HS-5 (cell line): ENCODE results near the gene TAF4.
"Not testable (repeated sequence)": the region's sequence is repeated elsewhere in the genome, so short reads cannot be mapped to it uniquely, and the experiment has no call there.

Experiments
- DNase-seq: peaks from one replicate; pipeline ENCODE4 v3.0.0-alpha.2; 2012; ENCODE audit warnings: low read depth

Gene TAF4

DNA sequence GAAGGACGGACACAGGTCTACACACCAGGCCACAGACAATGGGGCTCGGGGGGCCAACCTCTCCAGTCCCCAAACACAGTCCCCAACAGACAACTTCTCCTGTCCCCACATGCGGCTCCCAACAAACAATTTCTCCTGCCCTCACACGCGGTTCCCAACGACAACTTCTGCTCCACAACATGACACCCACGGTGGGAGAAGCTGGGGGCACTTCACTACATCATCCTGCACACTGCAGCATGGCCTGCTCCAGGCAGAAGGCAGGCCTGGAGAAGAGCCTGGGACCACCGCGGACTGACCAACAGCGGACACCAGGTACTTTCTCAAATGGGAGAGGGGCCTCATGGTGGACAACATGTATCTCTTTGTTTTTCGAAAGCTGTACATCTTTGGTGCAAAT lies 6.7 kb downstream of the TAF4 start:
- no peak for DNase-seq

DNA sequence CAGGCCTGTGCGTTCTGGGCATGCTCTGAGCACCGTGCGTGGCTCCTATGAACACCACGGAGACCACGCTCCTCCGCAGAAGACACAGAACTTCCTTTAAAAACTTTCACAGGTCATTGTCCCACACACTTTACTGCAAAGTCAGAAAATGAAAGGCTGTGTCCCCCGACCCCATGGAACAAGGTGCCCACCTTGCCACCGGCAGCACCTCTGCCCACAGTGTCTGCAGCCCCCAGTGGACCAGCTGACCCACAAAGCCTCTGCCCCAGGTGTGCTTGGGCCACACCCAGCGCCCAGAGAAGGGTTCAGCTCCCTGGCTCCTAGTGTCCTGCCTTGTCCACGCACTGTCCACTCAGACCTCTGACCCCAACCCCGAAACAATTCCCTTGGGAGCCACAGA lies 8.7 kb downstream of the TAF4 start:
- no peak for DNase-seq

DNA sequence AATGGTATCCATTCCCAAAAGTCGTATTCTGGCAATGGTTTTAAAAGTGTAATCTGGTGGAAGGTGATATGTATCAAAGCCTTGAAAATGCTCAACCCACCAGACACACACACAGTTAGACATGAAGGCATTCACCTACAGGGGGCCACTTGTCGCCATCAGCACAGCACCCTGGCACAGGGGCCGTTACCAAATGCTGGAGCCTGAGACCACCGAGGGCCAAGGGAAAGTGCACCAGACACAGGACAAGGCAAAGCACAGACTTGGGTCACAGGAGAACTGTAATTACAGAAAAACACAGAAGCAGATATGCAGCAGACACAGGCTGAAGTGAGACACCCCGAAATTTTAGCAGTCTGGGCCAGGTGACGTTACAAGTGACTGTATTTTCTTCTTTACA lies 9.3 kb downstream of the TAF4 start:
- no peak for DNase-seq

DNA sequence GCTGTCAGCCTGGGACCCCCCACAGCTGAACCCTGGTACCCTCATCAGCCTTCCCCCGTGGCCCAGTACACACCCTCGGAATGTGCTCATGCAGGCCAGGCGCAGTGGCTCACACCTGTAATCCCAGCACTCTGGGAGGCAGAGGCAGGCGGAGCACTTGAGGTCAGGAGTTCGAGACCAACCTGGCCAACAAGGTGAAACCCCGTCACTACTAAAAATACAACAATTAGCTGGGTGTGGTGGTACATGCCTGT lies 9.9 kb downstream of the TAF4 start:
- DNase-seq = not testable (repeated sequence)

DNA sequence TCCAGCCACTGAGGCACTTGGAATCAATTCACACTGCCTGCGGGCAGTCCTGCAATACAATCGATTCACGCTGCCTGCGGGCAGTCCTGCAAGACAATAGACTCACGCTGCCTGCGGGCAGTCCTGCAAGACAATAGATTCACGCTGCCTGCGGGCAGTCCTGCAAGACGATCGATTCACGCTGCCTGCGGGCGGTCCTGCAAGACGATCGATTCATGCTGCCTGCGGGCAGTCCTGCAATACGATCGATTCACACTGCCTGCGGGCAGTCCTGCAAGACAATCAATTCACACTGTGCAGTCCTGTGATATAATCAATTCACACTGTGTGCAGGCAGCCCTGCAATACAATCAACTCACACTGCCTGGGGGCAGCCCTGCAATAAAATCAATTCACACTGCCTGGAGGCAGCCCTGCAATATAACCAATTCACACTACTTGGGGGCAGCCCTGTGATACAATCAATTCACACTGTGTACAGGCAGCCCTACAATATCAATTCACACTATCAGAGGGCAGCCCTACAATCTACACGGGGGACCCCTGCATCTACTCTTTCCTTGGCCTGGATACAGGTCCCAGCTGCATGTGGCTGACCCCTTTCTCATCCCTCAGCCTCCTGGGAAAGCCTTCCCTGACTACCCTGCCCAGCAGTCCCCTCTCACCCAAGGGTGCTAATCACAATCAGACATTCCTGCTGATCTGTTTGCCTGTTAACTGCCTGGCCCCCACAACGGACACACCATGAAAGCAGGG lies 10.4 kb downstream of the TAF4 start:
- no peak for DNase-seq

DNA sequence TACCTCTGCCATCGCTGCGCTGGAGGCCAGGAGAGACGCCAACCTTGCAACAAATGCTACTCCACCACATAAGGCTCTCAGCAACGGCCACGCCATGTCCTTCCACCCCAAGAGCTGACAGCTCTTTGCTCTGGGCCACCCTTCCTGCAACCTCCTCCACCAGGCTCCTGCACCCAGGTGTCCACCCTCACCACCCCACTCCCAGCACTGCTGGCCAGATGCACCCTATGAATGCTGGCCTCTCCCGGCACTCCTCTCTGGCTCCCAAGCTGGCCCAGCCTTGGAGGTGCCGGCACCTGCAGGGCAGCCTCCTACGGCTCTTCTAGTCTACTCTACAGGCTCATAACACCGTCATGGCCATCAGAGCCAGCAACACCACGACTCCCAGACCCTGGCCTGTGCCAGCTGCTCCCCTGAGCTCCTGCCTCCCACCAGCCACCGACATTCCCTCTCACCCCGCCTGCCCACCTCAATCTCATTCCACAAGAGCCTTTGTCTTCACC lies 11.2 kb downstream of the TAF4 start:
- no peak for DNase-seq

DNA sequence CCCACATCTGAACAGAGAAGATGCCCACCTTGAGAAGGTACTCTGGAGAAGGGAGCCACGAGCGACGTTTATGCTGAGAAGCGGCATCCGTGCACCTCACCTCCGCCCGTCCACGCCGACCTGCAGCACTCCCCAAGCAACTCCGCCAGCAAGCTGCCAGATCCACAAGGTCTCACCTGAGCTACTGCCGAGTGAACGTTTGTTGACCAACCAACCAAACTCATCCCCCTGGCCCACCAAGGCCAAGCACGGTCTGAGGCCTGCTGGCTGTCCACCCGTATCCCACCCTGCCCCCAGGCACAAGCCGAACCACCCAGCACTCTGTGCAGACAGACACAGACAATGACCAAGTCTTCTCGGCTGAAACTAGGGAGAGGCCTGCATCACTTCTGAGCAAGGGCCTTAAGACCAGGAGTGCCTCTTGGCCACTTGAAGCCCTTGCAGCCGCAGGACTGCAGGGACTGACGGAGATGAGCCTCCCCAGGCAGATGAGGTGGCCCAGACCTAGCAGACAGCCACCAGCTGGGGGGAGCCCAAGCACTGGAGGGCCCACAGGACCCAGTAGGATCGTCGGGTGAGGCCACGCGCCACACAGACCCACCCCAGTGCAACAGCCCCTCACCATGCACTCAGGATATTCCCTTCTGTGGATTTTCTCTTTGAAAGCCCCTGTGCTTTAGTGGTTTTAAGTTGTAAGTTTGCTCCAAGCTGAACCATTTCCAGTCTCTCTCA lies 12.1 kb downstream of the TAF4 start:
- DNase-seq = no peak

DNA sequence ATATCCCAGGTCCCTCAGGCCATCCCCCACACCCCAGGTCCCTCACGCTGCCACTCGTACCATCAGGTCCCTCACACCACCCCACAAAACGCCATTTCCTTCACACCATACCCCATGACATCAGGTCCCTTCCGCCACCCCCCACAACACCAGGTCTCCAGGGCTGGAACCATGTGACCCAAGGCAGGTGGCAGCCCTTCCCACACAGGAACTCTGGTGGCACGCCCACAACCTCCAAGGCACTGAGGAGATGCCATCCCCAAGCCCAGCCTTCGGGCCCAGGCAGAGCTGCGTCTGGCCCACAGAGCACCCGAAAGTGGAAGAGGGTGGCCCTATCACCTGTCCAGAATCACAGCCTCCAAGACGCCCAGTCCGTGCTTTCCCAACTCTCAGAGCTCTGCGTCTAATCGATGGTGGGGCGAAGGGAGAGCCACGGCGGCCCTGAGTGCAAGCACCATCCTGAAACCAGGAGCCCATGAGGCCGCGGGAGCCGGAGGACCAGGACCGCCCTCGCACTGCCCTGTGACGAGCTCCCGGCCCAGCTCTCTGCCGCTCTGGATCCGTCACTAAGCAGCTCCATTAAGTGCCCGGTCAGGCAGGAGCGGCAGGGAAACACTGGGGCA lies 12.7 kb downstream of the TAF4 start:
- DNase-seq = no peak

DNA sequence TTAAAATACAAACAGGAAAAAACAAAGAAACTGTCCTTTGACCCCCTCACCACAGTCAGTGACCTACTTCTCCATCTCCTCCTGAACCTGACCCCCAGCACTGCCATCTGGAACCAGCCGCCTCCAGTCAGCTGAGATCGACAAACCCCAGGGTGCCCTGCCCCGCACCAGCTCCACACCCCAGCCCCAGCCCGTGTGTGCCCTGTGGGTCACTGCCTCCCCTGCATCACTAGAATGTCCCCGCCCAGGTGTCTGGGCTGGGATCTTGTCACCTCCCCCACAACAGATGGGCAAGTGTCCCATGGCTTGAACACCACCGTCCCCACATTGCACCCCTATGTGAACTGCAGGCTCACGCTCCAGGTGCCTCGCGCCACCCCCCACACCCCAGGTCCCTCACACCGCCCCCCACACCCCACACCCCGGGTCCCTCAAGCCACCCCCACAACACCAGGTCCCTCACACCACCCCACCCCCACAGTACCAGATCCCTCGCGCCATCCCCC lies 13.3 kb downstream of the TAF4 start:
- DNase-seq = no peak

DNA sequence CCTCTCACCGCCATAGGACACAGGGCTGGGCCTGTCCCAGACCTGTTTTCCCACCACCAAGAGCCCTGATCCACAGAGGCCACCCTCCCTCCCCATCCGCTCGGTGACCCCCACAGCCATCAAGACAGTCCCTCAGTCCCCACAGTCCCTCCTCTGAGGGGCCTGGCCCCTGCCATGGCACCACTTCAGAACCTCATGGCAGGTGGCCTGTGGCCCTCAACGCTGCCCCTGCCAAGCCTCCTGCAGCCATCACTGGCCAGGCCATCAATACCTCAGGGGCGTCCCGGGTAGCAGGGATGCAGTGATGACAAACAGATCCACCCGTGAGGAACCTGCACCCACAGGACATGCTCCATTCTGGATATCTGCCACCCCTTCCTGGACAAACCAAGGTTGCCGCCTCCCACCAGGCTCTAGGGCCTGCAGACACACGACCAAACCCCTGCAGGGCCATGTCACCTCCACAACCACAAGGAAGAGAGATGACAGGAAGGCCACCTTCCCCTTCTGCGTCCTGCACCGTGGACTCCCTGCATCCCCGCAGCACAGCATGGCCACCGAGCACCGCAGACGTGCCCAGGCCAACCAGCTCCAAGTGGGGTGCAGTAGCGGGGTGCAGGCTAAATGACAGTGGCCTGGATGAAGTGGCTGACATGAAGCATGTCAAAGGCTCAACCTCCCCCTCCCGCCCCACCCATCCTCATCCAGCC lies 14.0 kb downstream of the TAF4 start:
- DNase-seq = no peak

DNA sequence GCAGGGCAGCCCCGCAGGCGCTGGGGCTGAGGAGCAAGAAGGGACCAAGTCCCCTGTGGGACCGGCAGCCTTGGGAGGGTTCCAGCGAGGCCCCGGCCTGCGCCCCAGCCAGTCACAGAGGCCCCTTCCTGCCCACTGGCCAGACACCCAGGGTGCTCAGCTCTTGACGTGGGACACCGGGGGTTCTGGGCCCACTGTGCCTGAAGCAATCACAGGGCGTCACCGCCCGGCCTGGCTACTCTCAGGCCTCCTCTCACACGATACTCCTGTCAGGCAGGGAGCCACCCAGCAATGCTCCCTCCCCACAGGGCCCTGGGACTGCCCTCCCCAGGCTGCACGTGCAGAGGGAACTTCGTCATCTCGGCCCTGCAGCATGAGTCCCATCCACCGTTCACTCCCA lies 14.5 kb downstream of the TAF4 start:
- no peak for DNase-seq

DNA sequence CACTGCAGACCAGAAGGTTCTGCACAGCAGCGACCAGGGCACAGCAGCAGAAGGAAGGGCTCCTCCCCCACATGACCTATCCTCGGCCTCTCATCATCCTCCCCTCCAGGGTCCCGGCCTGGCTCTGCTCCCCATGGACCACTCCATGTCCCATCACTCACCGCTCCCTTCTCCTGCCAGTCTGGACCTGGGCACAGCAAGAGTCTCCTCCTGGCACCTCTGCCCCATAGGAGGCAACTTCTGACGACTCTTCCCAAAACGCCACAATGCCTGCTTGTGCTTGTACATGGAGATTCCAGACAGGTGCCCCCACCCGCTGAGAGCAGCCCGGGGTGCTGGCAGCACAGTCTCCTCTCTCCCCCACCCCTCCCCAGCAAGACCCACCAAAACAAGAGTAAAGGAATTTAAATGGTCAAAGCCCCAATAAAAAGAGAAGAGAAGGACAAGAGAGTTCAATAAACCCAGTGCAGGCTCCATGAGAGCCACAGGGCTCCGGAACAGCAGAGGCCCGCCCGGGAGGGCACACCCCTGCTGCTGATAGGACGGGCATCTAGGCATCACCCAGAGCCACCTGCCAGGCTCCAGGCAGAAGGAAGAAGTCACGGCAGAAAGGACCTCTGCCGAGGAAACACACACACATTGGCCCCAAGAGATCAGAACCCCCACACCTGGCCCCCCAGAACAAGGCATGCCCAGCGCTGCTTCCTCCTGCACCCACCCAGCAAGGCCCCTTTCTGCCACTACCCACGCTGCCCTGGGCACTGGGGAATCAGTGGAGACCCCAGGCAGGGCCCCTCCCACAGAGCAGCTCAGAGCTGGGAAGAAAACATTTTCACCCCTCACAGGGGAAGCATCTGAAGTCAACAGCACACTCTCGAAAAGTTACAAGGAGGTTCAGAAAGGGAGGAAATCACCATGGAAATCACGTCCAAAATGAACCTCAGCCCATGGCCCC lies 15.2 kb downstream of the TAF4 start:
- DNase-seq = no peak

DNA sequence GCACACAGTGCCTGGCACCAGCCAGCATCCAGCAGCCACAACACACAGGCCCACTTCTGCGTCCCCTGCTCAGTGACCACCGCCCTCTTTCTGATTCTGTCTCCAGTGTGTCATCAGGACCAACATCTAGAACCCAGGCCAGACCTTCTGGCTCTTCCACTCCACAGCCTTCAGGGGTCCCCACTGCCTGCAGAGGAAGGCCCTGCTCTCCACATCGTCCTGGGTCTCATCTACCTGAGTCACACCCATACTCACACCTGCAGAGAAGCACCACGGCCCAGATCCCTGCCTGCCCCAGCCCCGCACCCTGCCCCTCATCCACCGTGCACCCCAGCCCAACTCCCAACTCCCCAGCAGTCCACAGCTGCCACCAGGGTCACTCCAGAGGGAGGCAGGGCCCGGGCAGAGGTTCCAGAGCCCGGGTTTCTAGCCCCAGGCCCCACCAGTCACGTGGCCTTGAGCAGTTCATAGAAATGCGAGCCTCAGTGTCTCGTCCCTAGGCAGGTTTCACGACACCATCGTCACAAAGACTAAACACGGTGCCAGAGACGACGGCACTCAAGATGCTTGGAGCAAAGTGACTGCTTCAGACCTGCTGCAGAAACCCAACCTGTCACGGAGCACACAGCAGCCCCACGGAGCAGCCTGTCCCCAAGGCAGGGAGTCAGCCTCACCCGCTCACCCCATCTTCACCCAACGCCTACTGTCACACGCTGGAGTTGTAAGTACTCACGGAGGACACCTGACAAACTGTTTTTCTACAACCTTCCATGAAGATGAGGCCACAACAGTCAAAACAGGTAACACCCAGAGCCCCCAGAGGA lies 16.1 kb downstream of the TAF4 start:
- no peak for DNase-seq

DNA sequence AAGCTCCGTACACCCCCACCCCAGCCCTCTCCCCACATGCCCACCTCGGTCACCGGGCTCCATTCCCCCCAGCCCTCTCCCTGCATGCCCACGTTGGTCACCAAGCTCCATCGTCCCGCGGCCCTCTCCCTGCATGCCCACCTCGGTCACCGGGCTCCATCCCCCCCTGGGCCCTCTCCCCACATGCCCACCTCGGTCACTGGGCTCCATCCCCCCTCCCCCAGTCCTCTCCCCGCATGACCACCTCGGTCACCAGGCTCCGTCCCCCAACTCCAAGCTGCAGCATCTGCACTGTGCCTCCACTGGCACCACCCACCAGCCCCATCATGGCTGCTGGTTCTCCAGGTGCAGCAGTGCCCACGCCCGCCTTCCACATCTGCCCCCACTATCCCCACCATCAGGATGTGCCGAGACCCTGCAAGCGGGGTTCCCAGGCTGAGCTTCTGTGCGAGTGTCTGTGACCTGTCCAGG lies 16.8 kb downstream of the TAF4 start:
- no peak for DNase-seq

DNA sequence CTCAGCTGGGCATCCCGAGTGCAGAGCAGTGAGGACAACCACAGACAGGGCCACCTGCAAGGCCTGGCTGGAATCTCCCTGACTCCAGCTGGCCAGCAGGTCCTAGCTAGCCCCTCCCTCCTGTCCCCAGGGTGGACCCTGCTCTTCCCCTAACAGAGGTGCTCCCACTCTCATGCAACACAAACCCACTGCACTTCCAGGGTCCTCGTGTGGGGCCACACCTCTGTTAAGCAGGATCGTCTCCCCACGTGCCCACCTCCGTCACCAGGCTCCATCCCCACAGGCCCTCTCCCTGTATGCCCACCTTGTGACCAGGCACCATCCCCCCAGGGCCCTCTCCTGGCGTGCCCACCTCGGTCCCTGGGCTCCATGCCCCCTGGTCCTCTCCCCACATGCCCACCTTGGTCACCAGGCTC lies 17.3 kb downstream of the TAF4 start:
- DNase-seq = no peak

DNA sequence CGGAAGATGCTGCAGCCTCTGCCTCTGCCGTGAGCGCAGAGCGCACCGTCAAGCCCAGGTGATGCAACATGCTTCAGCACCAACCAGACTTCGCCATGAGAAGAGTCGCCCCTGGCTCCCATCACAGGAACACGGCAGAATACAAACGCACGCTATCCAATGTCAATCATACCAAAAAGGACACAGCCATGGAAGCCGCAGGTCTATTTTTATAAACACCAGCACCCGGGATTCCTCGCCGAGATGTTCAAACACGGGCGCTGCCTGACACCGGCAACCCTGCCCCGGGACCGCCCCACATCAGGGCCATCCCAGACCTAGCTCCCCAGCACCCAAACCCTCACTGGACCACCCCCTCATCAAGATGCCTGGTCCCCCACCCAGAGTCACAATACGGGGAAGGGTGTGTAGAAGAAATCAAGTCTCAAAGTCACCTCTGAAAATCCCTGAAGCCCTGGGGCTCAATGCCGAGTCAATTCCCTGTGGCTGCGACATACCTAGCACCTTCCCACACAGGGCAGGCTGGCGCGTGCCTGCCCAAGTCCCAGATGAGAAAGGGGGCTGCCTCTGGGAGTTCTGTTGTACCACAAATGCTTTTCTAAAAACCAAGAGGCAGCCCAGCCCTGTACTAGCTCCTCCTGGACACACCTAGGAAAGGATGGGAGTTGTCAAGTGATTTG lies 17.9 kb downstream of the TAF4 start:
- DNase-seq = no peak

DNA sequence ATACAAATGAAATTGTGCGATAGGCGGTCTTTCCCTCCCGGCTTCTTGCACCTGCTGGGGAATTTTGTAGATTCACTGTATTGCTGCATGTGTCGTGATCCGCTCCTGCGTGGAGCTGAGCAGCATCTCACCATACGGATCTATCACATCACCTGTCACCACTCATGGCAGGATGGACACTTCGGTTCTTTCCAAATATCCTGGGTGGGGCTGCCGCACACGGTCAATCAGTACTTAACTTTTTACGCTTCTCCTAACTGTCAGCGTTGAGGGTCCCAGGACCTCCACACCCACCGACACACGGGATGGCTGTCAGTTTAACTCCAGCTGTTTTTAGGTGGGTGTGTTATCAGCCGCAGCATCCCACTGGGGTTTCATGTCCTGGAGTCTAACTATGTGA lies 19.2 kb downstream of the TAF4 start:
- no peak for DNase-seq

DNA sequence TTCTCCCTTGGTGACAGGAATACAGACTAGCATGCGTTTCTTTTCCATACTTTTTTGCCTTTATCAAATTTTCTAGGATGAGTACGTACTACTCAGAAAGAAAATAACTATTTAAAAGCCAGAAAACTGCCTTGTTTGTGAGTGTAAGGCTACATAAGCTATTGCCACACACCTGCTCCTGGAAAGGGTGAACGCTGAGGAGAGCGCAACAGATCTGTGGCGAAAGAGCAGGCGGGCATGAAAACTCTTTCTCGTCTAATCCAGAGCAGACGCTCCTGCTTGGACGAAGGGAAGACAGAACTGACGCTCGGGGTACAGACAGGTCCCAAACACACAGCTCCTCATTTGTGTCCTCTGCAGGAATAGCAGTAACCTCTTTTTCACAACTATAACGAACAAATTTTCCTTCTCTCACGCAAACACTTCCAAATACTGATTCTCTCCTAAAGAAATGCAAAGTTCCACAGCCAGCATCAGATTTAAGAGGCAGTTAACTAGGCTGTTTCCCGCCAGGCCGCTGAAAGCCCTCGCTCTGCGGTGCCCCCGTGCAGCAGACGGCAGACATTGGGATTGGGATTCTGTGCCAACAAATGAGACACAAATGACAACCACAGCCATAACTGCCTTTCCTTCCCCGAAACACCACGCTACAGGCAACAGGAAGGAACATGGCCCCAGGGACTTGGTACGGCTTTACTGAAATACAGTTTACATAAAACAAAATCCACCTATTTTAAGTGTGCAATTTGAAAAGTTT lies 20.0 kb downstream of the TAF4 start:
- no peak for DNase-seq

DNA sequence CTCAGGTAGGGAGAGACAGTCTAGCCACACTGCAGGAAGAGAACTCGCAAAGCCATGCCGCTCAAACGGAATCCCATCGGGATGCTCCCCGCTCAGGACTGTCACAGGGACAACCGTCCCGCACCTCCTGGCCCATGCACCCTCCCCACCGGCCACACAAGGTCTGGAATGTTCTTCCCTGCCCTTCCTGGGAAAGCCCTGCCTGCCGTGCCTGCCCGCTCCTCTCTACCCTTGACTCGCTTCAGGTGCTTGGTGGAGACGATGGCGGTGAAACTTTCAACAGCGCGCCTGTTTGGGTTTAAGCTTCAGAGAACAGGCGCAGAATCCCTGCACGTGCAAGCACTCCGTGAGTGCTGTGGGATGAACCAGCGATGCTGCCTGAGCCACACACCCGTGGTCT lies 20.6 kb downstream of the TAF4 start:
- DNase-seq = no peak
